Hepatocyte (in vitro differentiated cells): ENCODE data around the gene TRAM2.

Experiments
- CTCF ChIP-seq: fragments of 200-600 bp; sonication (generic); IDR thresholded peaks from 2 replicates; pipeline ENCODE4 v1.5.1; 2016; ENCODE audit warnings: antibody characterized with exemption, mild to moderate bottlenecking; ENCODE audit not compliant: poor library complexity
- EZH2 ChIP-seq: fragments of 200-600 bp; sonication (generic); IDR thresholded peaks from 2 replicates; pipeline ENCODE4 v1.6.1; 2016; ENCODE audit warnings: antibody characterized with exemption, mild to moderate bottlenecking, borderline replicate concordance
- EZH2phosphoT487 ChIP-seq: fragments of 200-600 bp; sonication (generic); IDR thresholded peaks from one replicate; pipeline ENCODE4 v1.6.1; 2018; ENCODE audit warnings: antibody characterized with exemption, mild to moderate bottlenecking, low read depth, moderate library complexity; ENCODE audit not compliant: unreplicated experiment, severe bottlenecking

GRCh38 chr6:52588710-52589091 is 11.8 kb upstream of the TRAM2 start:
- no peak for TF ChIP-seq EZH2
- TF ChIP-seq CTCF: no peak
- TF ChIP-seq EZH2phosphoT487: no peak
